GM19455 (cell line): ENCODE measurements around the gene ATAD2B.
"Not testable (repeated sequence)": the region's sequence is repeated elsewhere in the genome, so short reads cannot be mapped to it uniquely, and the experiment has no call there.

ENCODE experiments used
- ATAC-seq: cut with Tn5 transposase; IDR thresholded peaks from one replicate; pipeline ENCODE4 v1.9.1; 2021; ENCODE audit not compliant: unreplicated experiment

ATAD2B gene

GRCh38 chr2:23793476-23793875 lies 133.4 kb downstream of the ATAD2B start:
- no peak for ATAC-seq

GRCh38 chr2:23791030-23791429 lies 135.9 kb downstream of the ATAD2B start:
- no peak for ATAC-seq

- ATAC-seq: no peak
Observed at GRCh38 chr2:23789012-23789411, 137.9 kb downstream of the ATAD2B start.

GRCh38 chr2:23788100-23788499 lies 138.8 kb downstream of the ATAD2B start:
- ATAC-seq: peak; percentile 74

GRCh38 chr2:23784971-23785370 lies 142.0 kb downstream of the ATAD2B start:
- no peak for ATAC-seq

- ATAC-seq: no peak
Observed at GRCh38 chr2:23782646-23783045, 144.3 kb downstream of the ATAD2B start.

- ATAC-seq: no peak
Observed at GRCh38 chr2:23782126-23782525, 144.8 kb downstream of the ATAD2B start.

GRCh38 chr2:23780465-23780864 lies 146.5 kb downstream of the ATAD2B start:
- ATAC-seq: not testable (repeated sequence)

GRCh38 chr2:23777826-23778225 lies 149.1 kb downstream of the ATAD2B start:
- no peak for ATAC-seq

GRCh38 chr2:23776021-23776420 lies 150.9 kb downstream of the ATAD2B start:
- no peak for ATAC-seq

GRCh38 chr2:23772684-23773083 lies 154.2 kb downstream of the ATAD2B start:
- ATAC-seq: no peak

- ATAC-seq: no peak
Observed at GRCh38 chr2:23772056-23772455, 154.9 kb downstream of the ATAD2B start.

GRCh38 chr2:23769364-23769763 lies 157.6 kb downstream of the ATAD2B start:
- ATAC-seq: no peak

GRCh38 chr2:23767876-23768621 lies 158.9 kb downstream of the ATAD2B start:
- ATAC-seq: no peak

GRCh38 chr2:23762141-23762540 lies 164.8 kb downstream of the ATAD2B start:
- no peak for ATAC-seq

GRCh38 chr2:23761638-23762037 lies 165.3 kb downstream of the ATAD2B start:
- ATAC-seq: no peak

GRCh38 chr2:23760736-23761135 lies 166.2 kb downstream of the ATAD2B start:
- ATAC-seq: no peak

- no peak for ATAC-seq
Observed at GRCh38 chr2:23757686-23758433, 169.1 kb downstream of the ATAD2B start.

GRCh38 chr2:23756593-23757292 lies 170.2 kb downstream of the ATAD2B start:
- no peak for ATAC-seq

- no peak for ATAC-seq
Observed at GRCh38 chr2:23754970-23755369, 172.0 kb downstream of the ATAD2B start.

GRCh38 chr2:23753291-23754010 lies 173.5 kb downstream of the ATAD2B start:
- ATAC-seq: no peak
